IPS-NIHi11 (cell line): ENCODE measurements around the gene EIF3F.

Source experiments
- DNase-seq: peaks from one replicate; pipeline ENCODE4 v3.0.0; 2012; ENCODE audit warnings: mixed read lengths, low spot score

Gene EIF3F

GRCh38 chr11:7994581-7995278 is 7.6 kb downstream of the EIF3F start:
- no peak for DNase-seq

- no peak for DNase-seq
Measured at GRCh38 chr11:7999795-8000194, 12.7 kb downstream of the EIF3F start.

DNA sequence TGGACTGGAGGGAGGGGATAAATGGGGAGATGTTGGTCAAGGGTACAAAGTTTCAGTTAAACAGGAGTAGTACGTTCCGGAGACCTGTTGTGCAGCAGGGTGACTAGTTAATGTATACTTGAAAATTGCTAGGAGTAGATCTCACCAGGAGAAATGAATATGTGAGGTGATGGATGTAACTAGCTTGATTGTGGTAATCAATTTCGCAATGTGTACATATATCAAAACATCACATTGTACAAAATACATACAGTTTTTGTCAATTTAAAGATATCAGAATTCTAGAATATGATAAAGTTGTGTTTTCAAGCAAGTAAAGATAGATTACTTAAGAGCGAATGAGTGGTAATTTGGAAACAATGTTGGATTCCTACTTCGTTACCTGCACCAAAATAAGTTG is 13.3 kb downstream of the EIF3F start:
- DNase-seq = no peak

GRCh38 chr11:8002676-8003075 is 15.5 kb downstream of the EIF3F start:
- DNase-seq = no peak

DNA sequence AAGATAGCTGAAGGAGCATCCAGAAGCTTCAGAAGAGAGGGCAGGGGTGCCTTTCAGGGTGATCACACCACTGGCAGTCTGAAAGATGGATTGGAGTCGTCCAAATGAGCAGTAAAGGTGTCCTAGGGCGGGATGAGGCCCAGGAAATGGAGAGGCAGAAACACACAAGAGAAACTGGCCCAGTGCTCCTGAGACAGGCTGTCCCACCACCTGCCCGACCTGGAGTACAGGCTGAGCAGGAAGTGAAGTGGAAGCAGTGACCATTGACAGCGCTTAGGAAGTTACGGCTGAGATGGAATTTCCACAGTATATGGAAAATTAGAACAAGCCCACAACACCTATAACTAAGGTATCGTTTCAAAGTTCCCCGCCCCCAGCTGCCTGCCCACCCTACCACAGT is 16.1 kb downstream of the EIF3F start:
- no peak for DNase-seq

DNA sequence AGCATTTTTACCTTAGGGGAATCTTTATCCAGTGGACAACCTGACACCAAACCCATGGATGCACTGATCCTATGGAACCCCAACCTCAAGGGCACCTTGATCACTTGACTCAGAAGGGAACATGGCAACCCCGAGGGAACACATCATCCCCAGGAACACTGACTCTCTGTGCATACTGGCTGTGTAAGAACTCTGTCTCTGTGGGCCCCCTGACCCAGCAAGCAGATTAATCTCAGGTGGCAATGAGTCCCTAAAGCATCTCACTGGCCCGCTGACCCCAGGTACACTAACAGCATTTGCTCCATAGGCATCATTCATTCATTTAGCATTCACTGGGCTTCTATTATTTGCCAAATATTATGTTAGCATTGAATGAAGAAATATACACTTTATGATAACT is 16.9 kb downstream of the EIF3F start:
- no peak for DNase-seq

DNA sequence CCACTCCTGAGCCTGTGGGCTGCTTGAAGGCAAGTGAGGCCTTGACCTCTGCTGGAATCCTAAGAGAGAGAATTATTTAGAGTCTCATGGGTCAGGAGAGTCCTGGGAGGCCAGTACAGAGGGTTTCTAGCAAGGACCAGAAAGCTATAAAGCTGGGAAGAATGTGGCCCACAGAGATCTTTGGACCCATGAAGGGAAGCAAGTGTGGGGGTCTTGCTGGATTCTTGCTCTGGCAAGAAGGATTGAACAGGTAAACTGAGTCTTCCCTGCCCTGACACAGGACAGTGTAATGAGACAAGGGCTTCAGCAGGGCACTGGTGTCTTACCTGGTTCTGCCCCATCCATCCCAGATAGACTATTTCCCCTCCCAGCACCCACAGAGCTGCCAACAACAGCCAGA is 18.4 kb downstream of the EIF3F start:
- DNase-seq = no peak

DNA sequence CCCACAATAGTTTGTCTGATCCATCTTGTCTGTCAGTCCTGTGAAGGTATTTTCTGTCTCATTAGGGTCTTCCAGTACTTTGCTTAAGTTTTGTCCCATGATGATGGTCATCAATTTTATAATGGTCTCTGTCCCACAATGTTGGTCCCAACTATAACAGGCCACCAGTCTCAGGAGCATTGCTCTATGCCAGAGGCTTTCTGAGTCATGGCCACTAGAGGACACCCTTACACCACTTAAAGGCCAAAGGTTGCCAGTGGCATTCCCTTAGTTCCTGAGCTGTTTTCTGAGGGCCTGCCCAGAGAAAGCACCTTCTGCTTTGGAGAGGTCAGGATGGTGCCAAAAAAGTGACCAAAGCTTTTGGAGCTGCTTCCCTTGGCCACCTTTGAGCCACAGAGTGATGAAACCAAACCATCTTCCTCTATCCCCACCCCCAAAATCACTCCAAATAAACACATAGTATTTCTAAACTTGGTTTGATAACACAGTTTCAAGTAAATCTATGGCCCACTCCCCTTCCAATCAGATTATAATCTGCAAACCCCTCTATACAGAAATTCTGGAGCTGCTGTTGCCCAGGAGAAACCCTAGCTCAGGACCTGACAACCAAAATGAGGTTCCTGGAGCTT is 19.3 kb downstream of the EIF3F start:
- DNase-seq = peak; percentile 80

DNA sequence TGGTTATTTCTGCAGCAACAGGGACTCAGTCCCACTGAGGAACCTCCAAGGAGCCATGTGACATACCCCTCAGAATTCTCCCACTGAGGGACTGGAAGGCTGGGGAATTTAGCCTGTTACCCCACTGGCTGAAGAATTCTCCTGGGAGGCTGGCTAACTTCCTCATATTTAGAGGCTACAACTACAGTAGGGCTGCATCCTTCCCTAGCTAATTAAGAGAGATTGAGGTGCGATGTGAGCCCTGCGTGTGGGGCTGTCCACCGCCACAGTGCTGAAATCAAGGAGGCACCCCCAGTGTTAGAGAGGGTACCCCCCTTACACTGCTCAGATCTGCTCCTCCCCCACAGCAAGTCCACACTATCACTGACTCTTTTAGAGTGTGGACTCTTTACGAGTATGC is 21.1 kb downstream of the EIF3F start:
- DNase-seq = peak; percentile 39

DNA sequence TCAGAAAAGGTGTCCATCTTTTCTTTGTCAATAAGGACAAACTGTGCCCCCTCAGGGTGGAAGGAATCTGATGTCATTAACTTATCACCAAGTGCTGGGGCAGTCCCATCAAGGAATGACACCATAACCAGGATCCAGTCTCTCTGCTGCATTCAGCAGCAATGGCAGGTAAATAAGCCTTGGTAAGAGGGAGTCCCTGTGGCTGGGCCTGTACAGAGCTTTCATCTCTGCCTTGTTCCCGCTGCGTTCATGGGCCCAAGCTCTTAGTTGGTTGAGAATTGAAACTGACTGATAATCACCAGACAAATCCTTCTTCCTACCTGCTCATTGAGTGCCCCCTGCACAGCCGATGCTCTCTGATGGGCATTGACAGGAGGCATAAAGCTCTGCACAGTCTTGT is 22.7 kb downstream of the EIF3F start:
- DNase-seq = no peak

DNA sequence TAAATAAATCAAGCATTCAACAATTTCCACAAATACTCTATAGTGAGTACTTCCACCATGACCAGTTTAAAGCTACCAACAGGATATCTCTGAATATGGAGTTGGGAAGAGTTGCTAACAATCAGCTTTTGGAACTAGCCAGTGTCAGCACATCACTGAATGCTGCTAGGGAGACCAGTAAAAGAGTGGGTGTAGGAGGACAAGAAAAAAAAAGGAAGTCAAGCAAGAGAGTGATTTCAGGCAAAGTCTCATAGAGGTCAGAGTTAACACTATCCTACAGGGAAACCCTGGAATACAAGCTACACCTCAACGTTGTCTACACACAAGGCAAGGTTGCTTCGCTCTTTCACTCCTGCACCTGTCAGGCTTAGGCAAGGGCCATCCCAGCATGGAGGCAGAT is 24.2 kb downstream of the EIF3F start:
- no peak for DNase-seq

DNA sequence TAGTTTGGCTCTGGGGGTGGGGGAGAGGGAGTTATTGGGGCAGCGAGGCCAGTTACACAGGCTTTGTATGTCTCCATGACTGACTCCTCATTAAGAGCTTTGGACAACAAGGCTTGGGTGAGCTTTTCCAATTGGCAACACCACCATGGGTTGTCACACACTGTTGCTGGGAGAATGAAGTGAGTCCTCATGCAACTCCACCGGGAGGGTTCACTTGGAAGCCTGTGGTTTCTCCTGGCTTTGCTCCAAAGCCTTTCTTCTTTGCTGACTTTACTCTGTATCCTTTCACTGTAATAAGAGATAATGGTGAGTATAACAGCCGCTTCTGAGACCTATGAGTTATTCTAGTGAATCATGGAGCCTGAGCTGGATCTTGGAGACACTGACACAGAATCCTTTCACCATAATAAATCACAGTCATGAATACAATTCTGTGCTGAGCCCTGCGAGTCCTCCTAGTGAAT is 24.9 kb downstream of the EIF3F start:
- no peak for DNase-seq

GRCh38 chr11:8013833-8014232 is 26.7 kb downstream of the EIF3F start:
- no peak for DNase-seq

DNA sequence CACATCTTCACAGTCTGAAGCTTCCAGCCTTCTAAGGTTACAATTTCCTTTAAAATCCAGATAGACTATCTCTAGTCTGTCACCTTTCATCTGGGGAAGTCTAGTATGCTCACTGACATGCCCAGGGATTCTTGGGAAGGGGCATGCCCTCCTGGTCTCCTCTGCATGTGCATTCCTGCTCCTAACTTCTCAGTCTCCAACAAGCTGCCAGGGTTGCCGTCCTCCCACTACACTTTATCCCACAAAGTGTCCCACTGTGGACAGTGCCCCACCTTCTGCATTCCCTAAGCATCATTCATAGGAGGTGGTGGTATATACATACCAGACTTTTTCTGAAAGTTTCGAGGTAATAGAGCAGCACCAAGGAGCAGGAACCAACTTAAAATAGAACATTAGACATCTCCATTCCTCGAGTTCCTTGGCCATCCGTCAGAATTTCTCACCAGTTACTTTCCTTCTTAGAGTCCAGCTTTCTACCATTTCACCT is 28.7 kb downstream of the EIF3F start:
- DNase-seq = no peak

- peak; percentile 55 for DNase-seq
Measured at GRCh38 chr11:8016440-8016839, 29.3 kb downstream of the EIF3F start.

DNA sequence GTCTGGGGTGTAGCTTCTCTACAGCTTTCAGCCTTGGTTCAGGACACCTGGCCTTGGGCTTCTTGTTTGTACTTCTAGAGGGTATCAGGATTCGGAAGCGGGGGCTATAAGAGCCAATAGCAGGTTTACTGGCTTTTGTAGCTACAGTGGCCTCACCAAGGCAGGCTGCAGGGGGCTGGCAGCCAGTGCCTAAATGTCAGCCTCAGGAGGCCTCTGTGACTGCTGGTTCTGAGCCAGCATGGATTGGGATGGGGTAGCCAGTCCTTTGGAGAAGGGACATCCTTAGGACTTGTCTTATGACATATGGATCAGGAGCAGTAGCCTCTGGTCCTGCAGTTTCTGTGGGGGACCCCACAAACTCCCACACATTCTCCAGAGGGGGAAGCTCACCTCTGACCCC is 29.9 kb downstream of the EIF3F start:
- no peak for DNase-seq

DNA sequence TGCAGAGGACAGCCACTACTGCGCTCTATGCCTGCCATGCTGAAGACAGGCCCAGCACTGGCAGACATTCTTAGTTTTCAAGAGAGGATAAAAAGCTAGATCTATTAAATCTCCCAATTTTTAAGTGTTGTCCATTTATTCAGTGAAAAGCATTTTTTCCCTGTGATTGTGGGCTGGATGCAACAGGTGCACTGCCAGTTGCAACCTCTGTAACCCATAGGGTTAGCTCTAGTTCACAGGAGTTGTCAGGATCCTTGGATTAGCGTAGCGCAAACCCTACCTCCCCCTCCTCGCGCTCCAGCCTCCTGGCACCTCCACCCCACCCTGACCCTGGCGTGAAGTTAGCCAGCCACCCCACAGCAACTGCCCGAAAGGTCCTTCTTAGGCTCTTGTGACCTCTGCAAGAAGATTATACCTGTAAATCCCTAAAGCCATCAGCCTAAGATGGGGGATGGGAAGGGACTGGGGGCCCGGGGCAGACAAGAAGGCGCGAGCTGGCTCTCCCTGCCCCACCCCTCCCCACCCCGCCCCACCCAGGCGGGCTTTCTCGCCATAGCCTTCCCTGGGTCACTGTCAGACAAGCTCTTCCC is 30.9 kb downstream of the EIF3F start:
- no peak for DNase-seq

DNA sequence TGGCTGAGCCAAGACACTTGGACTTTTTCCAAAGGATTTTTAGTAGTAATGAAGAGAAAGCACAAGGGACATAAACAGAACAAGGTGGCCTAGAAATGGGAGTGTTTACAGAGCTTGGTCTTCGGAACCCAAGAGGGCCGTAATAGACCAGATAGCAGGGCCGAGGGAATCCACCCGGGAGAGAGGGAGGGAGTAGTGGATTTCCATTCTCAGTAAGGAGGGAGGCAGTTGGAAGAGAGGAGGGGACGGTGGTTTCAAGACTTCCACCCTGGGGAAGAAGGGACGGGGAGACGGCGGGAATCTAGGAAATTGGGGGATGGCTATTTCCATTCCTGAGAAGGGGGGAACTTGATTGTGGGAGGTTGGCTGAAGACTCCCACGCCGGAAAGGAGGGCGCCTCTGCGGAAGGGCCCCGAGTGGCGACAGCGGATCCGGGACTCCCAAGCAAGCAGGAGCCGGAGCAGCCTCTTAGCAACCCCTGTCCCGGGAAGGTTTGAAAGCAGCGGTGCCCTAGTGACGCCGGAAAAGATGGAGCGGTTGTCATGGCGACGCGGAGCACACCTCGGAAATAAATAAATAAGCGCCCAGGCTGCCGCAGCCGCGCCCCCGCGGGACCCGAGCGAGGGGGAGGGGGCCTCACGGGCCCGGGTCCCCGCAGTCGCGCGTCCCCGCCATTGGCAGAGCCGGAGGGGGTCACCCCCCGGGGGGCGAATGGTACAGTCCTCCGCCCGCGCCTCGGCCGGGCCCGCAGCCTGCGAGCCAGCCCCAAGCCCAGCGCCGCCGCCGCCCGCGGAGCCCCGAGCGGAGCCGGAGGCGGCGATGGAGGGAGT is 31.6 kb downstream of the EIF3F start:
- DNase-seq = peak; percentile 84

DNA sequence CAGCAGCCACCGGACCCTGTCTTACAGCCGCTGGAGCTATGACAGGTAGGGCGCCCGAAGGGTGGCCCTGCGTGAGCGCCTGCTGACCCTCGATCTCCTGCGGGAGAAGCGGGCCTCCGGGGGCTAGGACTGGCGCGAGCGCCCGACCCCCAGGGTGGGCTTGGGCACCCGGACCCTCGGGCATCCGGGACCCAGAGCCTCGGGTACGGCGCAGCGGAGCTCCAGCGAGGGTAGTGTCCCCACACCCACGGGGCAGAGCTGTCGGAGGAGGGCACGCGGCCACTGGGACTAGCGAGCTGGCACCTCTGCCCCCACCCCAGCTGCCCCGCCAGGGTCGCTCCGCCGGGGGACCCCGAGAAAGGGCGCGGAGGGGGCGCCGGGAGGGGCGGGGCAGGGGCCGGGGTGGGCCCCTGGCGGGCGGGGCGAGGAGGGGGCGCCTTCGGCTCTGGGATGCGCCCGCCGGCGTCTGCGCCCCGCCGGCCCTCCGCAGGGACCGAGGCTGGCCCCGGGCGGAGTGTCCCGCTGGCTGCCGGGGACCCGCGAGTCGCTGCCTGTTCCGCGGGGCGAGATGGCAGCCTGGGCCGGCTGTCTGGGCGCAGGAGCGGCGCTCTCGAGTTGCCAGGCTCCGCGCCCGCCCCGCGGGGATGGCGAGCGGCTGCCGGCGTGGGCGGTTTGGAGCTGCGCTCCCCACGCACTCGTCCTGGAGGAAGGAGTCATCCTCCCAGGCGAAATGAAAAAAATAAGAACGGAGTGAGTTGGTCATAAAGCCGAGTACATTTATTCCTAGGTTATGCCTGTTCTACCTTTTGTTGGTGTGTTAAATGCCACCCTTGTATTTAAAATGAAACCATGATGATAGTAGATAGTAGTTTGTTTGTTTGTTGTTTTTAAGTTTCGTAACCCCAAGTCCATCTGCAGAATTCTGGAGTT is 32.4 kb downstream of the EIF3F start:
- DNase-seq = peak; percentile 54

- no peak for DNase-seq
Measured at GRCh38 chr11:8020244-8020597, 33.1 kb downstream of the EIF3F start.

DNA sequence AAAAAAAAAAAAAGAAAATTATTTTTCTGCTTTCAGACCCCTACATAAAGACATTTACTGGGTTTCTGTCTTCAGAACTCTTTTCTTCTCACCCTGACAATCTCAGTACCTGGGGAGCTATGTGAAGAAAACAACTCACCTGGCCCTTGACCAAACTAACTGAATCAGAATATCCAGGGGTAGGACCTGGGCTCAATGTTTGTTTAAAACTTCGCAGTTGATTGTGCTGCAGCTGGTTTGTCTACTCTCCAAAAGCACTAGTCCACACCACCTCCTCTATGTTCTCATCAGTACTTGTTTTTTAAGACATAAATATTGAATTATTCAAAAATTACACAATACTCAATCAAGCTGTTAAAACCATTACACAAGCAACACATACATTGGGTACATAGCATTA is 34.8 kb downstream of the EIF3F start:
- DNase-seq = no peak

DNA sequence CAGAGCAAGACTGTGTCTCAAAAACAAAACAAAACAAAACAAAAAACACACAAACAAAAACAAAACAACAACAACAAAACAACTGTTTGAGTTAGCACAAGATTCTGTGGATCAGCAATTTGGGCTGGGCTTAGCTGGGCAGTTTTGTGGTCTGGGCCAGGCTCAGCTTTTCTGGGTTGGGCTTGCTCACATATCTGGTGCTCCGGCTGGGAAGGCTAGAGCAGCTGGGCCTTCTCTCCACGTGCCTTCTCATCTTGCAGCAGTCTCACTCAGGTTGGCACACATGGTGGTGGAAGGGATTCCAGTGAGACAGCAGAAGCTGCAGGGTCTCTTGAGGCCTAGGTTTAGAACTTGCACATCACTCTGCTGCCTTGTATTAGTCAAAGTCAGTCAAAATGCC is 35.7 kb downstream of the EIF3F start:
- DNase-seq = no peak
